BLaER1 (cell line): ENCODE data around the gene CSH1.
A peak's percentile ranks its signal among the peaks of the same experiment; 100 is the strongest.

Source experiments
- H3K27ac ChIP-seq: shearing (Covaris generic); formaldehyde crosslinking; 2 replicates; pipeline ENCODE4 v1.8.1; 2022
- H3K27me3 ChIP-seq: shearing (Covaris generic); formaldehyde crosslinking; 2 replicates; pipeline ENCODE4 v1.8.1; 2022
- H3K36me3 ChIP-seq: shearing (Covaris generic); formaldehyde crosslinking; 2 replicates; pipeline ENCODE4 v1.8.1; 2022
- H3K4me1 ChIP-seq: shearing (Covaris generic); formaldehyde crosslinking; 2 replicates; pipeline ENCODE4 v1.8.1; 2022
- H3K4me2 ChIP-seq: shearing (Covaris generic); formaldehyde crosslinking; 2 replicates; pipeline ENCODE4 v1.8.1; 2022
- H3K4me3 ChIP-seq: shearing (Covaris generic); formaldehyde crosslinking; 2 replicates; pipeline ENCODE4 v1.8.1; 2022
- H3K9ac ChIP-seq: shearing (Covaris generic); formaldehyde crosslinking; 2 replicates; pipeline ENCODE4 v1.8.1; 2022
- H3K9me3 ChIP-seq: shearing (Covaris generic); formaldehyde crosslinking; 2 replicates; pipeline ENCODE4 v1.8.1; 2022
- H4K20me1 ChIP-seq: shearing (Covaris generic); formaldehyde crosslinking; 2 replicates; pipeline ENCODE4 v1.8.1; 2022
- Cebpa-rat ChIP-seq: shearing (Covaris generic); IDR thresholded peaks from 2 replicates; pipeline ENCODE4 v1.8.1; 2022

CSH1 gene

GRCh38 chr17:63939401-63939800, 43.0 kb upstream of the CSH1 start:
- TF ChIP-seq Cebpa-rat = no peak
- Histone ChIP-seq H3K9ac (no peak overlapping the region; the same call in 1 of the 2 replicates), H3K4me2 (peak overlapping the region; percentile 47), H3K4me3 (no peak overlapping the region), H4K20me1 (no peaks in the 10 kb centered on the region), H3K27ac (peak overlapping the region; percentile 62), H3K36me3 (peaks cover 12% of the 10 kb centered on the region; the same call in 1 of the 2 replicates), H3K9me3 (peaks cover 6% of the 10 kb centered on the region; the same call in 1 of the 2 replicates), H3K4me1 (peaks cover 73% of the 10 kb centered on the region), H3K27me3 (no peaks in the 10 kb centered on the region)

GRCh38 chr17:63937920-63938319, 41.5 kb upstream of the CSH1 start:
- no peaks in the 10 kb centered on the region for H4K20me1 ChIP-seq
- peak overlapping the region; percentile 62 for H3K27ac ChIP-seq
- H3K9me3 ChIP-seq = peaks cover 6% of the 10 kb centered on the region; the same call in 1 of the 2 replicates
- no peaks in the 10 kb centered on the region for H3K27me3 ChIP-seq
- H3K4me1 ChIP-seq = peaks cover 77% of the 10 kb centered on the region
- TF ChIP-seq Cebpa-rat = no peak
- H3K36me3 ChIP-seq = peaks cover 12% of the 10 kb centered on the region; the same call in 1 of the 2 replicates
- H3K4me3 ChIP-seq = no peak overlapping the region
- peak overlapping the region; percentile 47 for H3K4me2 ChIP-seq
- peak overlapping the region; percentile 49 for H3K9ac ChIP-seq

- H3K27me3 ChIP-seq = no peaks in the 10 kb centered on the region
- no peak overlapping the region for H3K9ac ChIP-seq
- peaks cover 6% of the 10 kb centered on the region; the same call in 1 of the 2 replicates for H3K9me3 ChIP-seq
- H3K4me3 ChIP-seq = no peak overlapping the region
- H3K36me3 ChIP-seq = peaks cover 9% of the 10 kb centered on the region; the same call in 1 of the 2 replicates
- peak overlapping the region; percentile 4 for H3K4me2 ChIP-seq
- TF ChIP-seq Cebpa-rat = no peak
- no peak overlapping the region for H3K27ac ChIP-seq
- peaks cover 83% of the 10 kb centered on the region for H3K4me1 ChIP-seq
- no peaks in the 10 kb centered on the region for H4K20me1 ChIP-seq
These were observed 40.9 kb upstream of the CSH1 start for GRCh38 chr17:63937319-63937718.

- H3K4me1 ChIP-seq = peaks cover 88% of the 10 kb centered on the region
- H3K36me3 ChIP-seq = peaks cover 13% of the 10 kb centered on the region
- H4K20me1 ChIP-seq = peaks cover 20% of the 10 kb centered on the region
- H3K9me3 ChIP-seq = no peaks in the 10 kb centered on the region
- TF ChIP-seq Cebpa-rat = no peak
- peak overlapping the region; percentile 97; the same call in 1 of the 2 replicates for H3K27ac ChIP-seq
- H3K9ac ChIP-seq = no peak overlapping the region
- no peak overlapping the region for H3K4me3 ChIP-seq
- H3K4me2 ChIP-seq = peak overlapping the region; percentile 99
- no peaks in the 10 kb centered on the region for H3K27me3 ChIP-seq
These were observed 38.1 kb upstream of the CSH1 start for GRCh38 chr17:63934183-63935112.

- H3K27me3 ChIP-seq = no peaks in the 10 kb centered on the region
- H3K4me3 ChIP-seq = 0 out of 2 replicates have a peak overlapping the region, but pooled peaks have one; percentile 90
- H3K4me1 ChIP-seq = peaks cover 88% of the 10 kb centered on the region
- TF ChIP-seq Cebpa-rat = no peak
- H4K20me1 ChIP-seq = peaks cover 29% of the 10 kb centered on the region
- no peaks in the 10 kb centered on the region for H3K9me3 ChIP-seq
- H3K4me2 ChIP-seq = peak overlapping the region; percentile 99
- peaks cover 21% of the 10 kb centered on the region for H3K36me3 ChIP-seq
- peak overlapping the region; percentile 94; the same call in 1 of the 2 replicates for H3K9ac ChIP-seq
- H3K27ac ChIP-seq = peak overlapping the region; percentile 97
These were observed 37.2 kb upstream of the CSH1 start for GRCh38 chr17:63933598-63933997.

- Histone ChIP-seq H3K4me2 (peak overlapping the region; percentile 99), H3K4me1 (peaks cover 88% of the 10 kb centered on the region), H3K9me3 (no peaks in the 10 kb centered on the region), H4K20me1 (peaks cover 36% of the 10 kb centered on the region), H3K27ac (peak overlapping the region; percentile 97), H3K36me3 (peaks cover 30% of the 10 kb centered on the region), H3K27me3 (no peaks in the 10 kb centered on the region), H3K4me3 (peak overlapping the region; percentile 90), H3K9ac (peak overlapping the region; percentile 94)
- no peak for TF ChIP-seq Cebpa-rat
These were observed 36.3 kb upstream of the CSH1 start for GRCh38 chr17:63932721-63933120.

- H3K4me2 ChIP-seq = peak within 1 kb of the TSS; percentile 99
- H3K4me3 ChIP-seq = peak within 1 kb of the TSS; percentile 90
- peak within 1 kb of the TSS; percentile 97 for H3K27ac ChIP-seq
- peaks cover 30% of the 10 kb centered on the region for H3K36me3 ChIP-seq
- H4K20me1 ChIP-seq = peaks cover 39% of the 10 kb centered on the region
- peak within 1 kb of the TSS; percentile 94 for H3K9ac ChIP-seq
- TF ChIP-seq Cebpa-rat = no peak
- no peaks in the 10 kb centered on the region for H3K27me3 ChIP-seq
- no peaks in the 10 kb centered on the region for H3K9me3 ChIP-seq
- peaks cover 88% of the 10 kb centered on the region for H3K4me1 ChIP-seq
These were observed 35.7 kb upstream of the CSH1 start, which contains the start of gene CD79B for GRCh38 chr17:63931981-63932561. TSS of gene CD79B (minus strand) at chr17:63932331. CDS start at chr17:63932261, 70 bp downstream.

- peak overlapping the region; percentile 94 for H3K9ac ChIP-seq
- peaks cover 30% of the 10 kb centered on the region for H3K36me3 ChIP-seq
- H3K27me3 ChIP-seq = no peaks in the 10 kb centered on the region
- peak overlapping the region; percentile 90 for H3K4me3 ChIP-seq
- H3K9me3 ChIP-seq = no peaks in the 10 kb centered on the region
- no peak for TF ChIP-seq Cebpa-rat
- peak overlapping the region; percentile 99 for H3K4me2 ChIP-seq
- H3K27ac ChIP-seq = peak overlapping the region; percentile 97
- H3K4me1 ChIP-seq = peaks cover 88% of the 10 kb centered on the region
- peaks cover 39% of the 10 kb centered on the region for H4K20me1 ChIP-seq
These were observed 34.7 kb upstream of the CSH1 start for GRCh38 chr17:63930951-63931575.
